GM12801 (cell line): ENCODE measurements around the gene TRMU.

Experiments used
- CTCF ChIP-seq: IDR thresholded peaks from one replicate; pipeline ENCODE4 v1.5.1; 2011; ENCODE audit warnings: control low read depth; ENCODE audit not compliant: insufficient read length; ENCODE audit errors: extremely low read depth

TRMU gene

GRCh38 chr22:46320716-46321386 is 14.7 kb upstream of the TRMU start:
- no peak for TF ChIP-seq CTCF

GRCh38 chr22:46322711-46323110 is 12.8 kb upstream of the TRMU start:
- no peak for TF ChIP-seq CTCF

- TF ChIP-seq CTCF = no peak
These were observed 12.4 kb upstream of the TRMU start for GRCh38 chr22:46323162-46323561.

- TF ChIP-seq CTCF = no peak
These were observed 9.3 kb upstream of the TRMU start for GRCh38 chr22:46326066-46326680.

GRCh38 chr22:46327691-46328465 is 7.6 kb upstream of the TRMU start:
- no peak for TF ChIP-seq CTCF

GRCh38 chr22:46328797-46329196 is 6.7 kb upstream of the TRMU start:
- TF ChIP-seq CTCF = no peak

GRCh38 chr22:46329616-46330015 is 5.9 kb upstream of the TRMU start:
- TF ChIP-seq CTCF = no peak
